HG02973 (cell line): ENCODE measurements around the gene HDAC10.

ENCODE experiments used
- ATAC-seq: cut with Tn5 transposase; IDR thresholded peaks from one replicate; pipeline ENCODE4 v1.9.1; 2021; ENCODE audit warnings: moderate library complexity; ENCODE audit not compliant: unreplicated experiment

Gene HDAC10

DNA sequence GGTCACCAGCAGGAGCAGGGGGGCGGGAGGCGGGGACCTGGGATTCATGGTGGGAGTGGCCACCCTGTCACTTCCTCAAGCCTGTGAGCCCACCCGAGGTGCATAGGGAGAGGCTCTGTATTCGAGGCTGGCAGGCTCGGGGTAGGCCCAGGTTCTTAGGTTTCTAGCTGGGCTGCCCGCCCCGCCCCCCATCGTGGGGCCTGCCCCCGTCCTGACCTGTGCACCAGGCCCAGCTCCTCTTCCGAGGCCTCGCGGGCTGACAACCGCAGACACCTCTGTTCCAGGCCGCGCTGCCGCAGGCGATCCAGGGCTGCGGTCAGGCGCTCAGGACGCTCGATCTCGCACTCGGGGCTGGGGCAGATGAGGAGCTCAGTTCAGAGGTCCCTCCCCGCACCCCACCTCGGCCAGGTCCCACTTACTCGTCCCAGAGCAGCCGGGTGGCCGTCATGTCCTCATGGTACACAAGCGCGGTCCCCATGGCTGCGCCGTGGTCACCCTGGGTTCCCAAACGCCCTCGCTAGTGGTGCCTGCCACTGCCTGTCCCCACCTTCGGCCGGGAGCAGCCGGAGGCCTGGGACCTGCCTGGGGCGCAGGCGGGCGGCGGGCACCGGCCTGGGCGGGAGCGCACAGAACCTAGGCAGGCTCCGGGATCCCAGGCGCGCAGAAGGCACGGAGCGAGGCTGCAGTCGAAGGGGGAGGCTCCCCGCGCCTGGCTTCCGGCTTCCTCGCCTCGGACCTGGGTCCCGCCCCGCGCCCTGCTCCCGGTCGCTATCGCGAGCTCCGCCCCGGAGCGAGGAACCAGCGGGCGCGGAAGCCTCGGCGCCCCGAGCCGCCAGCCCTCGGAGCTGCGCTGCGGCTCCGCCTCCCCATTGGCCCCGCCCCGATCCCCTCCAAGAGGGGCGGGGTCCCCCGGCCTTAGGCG lies at the start of gene HDAC10:
Gene HDAC10, minus strand, starts transcription at position 711 of the 922 bp plus-strand sequence. Its CDS starts 233 bp downstream, at position 478.
- ATAC-seq: no peak

DNA sequence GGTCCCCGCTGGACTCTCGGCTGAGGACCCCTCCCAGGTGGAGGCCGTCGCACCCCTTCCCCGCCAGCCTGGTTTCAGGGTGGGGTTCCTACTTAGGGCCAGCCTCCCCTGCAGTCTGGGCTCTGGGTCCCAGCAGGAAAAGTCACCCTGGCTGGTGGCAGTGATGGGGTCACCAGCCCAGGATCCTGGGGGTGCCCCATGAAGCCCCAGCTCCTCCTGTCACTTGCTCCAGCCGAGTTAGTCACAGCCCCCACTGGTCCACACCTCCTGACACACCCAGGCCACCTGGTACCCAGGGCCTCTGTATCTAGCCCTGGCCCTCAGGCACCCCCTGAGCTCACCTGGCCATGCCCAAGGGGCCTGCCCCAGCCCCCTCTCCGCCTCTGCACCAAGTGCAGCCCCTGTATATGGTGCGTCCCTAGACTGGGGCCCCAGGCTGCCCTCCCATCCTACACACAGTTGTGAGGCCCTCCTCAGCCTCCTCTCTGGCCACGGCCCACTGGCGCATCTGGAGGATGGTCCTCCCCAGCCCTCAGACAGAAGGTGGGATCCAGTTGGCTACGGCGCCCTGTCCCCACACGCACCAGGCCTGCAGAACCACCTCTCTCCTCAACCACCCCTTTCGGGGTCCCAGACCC lies 49.7 kb upstream of the HDAC10 start:
- no peak for ATAC-seq

GRCh38 chr22:50299785-50300619 lies 48.9 kb upstream of the HDAC10 start:
- ATAC-seq: no peak

DNA sequence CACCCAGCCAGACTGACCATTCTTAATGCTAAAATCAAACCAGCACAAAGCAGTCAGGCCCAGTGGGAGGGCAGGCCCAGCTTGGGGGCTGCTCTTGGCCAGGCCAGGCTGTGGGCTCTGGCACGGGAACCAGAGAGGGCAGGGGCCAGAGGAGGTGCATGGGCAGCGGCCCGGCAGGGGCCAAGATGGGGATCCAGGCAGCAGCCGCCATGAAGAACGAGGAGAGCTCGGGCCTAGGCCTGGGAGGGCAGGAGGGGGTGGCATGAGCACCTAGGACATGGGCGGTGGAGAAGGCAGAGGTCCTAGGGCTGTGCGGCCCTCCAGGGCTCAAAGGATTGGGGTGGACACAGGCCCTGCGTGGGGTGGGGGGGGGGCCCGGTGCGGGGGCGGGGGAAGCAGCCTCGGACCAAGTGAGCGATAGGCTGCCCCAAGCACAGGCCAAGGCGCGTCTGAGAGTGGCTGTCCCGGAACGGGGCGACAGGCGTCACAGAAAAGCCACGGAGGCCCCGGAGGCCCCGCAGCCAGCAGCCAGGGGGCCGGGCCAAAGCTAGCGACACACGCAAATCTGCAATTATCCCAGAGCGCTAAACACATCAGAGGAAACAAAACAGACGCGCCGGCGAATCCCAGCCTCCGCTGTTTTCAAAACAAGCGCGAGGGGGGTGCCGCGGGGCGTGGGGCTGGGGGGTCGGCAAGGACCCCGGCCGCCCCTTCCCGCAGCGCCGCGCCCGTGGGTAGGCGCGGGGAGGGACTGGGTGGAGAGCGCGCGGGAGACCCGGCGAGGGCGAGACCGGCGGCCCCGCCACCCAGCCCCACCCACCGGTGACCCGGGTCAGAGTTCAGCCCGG lies 48.1 kb upstream of the HDAC10 start:
- no peak for ATAC-seq

GRCh38 chr22:50298266-50298637 lies 47.2 kb upstream of the HDAC10 start:
- no peak for ATAC-seq

DNA sequence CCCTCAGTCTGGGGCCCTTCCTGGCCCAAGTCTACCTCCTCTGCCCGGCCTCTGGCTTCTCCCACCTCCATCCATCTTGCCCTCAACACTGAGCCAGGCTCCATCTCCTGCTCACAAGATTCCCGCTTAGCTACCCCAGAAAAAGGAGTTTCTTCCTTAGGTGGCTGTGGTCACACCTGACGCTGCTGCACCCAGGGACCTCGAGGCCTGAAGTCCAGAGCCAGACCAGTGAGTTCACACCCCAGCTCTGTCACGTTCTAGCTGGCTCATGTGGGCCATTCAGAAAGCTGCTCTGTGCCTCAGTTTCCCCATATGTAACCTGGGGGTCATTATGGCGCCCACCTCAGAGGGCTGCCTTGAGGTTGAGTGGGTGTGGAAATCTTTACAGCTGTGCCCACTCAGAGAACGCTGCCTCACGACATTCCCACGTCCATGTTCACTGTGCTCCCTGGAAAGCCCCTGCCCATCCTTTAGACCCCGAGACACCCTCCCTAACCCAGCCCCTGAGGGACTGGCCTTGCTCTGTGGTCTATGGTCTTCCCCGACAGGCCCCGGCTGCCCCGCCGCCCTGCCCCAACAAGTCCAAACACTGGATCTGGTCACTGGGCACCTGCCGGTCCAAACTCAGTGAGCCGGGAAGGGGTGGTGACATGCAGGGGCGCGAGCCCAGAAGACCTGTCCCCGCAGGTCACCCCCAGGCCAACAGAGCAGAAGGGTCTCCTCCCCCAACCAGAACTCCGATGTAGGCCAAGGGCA lies 46.6 kb upstream of the HDAC10 start:
- no peak for ATAC-seq

DNA sequence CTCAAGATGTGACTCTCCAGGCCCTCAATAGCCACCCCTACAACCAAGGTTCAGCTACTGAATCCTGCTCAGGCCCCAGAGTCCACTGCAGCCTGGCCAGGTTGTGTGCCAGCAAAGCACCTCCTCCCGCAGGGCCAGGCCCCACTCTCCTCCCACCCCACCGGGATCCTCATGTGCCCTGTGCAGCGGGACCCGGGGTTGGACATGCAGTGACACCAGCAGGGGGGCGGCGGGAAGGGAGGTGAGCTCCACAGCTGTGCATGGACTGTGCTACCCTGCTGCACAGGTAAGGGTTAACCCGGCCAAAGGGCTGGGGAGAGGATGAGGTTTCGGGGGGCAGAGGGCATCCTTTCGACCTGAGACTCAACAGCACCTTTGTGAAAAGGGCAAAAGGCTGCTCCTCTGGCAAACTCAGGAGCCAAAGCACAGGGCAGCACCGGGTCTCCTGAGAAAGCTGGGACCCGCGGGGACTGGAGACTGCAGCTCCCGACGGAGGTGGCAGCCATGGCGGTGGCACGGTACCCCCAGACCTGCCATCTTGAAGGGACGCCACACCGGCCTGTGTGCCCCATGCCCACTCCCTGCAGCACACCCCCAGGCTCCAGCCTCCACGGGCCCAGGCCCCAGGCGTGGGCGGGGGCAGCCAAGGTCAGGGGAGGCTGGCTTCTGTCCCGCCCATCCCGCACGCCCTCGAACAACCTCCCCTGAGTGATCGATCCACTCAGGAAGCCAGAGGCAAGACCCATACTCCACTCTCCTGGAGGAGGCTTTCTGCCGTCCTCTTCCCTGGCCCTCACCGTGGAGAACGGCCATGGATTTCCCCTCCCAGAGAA lies 45.8 kb upstream of the HDAC10 start:
- ATAC-seq: no peak

GRCh38 chr22:50294319-50294656 lies 43.2 kb upstream of the HDAC10 start:
- ATAC-seq: no peak

- ATAC-seq: no peak
Observed at GRCh38 chr22:50293441-50294318, 42.6 kb upstream of the HDAC10 start.

GRCh38 chr22:50292643-50293440 lies 41.8 kb upstream of the HDAC10 start:
- no peak for ATAC-seq

DNA sequence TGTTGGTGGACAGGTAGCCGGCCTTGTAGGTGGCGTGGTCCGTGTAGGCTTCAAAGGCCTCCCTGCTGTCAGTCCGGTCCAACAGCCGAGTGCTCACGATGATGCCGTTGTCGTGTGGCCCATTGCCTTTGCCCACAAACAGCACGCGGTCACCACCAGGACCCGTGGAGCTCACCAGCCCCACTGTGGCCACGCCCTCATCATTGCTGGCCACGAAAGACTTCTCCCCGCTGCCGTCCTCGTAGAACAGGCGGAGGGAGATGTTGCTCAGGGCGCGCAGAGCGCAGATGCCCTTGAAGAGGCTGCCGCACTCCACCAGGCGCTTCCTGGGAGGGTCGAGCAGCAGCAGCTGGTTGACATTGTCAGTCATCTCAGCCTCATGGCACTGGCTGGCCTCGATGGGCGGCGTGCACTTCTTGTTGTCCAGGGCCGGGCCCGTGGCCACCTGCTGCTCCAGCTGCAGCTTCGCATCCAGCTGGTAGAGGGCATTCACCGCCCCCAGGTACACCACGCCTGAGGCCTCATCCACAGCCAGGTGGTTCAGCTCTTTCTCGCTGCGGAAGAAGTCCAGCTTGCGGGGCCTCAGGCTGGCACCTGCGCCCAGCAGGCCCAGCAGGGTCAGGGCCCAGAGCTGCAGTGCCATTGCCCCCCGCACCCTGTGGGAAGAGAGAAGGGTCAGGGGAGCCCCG lies 39.0 kb upstream of the HDAC10 start:
- no peak for ATAC-seq

GRCh38 chr22:50289151-50289941 lies 38.3 kb upstream of the HDAC10 start:
- ATAC-seq: no peak

DNA sequence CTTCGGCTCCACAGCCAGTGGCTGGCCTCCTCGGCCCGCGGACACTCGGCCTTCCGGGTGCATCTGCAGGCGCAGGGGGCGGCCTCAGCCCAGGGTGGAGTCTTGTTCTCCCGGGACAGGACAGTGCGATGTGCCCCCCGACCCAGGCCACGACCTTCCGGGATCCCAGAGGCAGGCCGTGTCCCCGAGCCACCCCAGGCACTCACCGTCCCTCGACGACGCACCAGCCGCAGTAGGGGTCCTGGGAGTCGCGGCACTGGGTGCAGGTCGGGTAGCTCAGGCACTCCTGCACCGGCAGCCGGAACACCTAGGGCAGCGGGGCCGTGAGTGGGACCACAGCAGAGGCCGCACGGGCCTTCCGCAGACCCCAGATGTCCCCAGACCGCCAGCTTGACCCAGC lies 36.7 kb upstream of the HDAC10 start:
- ATAC-seq: no peak

DNA sequence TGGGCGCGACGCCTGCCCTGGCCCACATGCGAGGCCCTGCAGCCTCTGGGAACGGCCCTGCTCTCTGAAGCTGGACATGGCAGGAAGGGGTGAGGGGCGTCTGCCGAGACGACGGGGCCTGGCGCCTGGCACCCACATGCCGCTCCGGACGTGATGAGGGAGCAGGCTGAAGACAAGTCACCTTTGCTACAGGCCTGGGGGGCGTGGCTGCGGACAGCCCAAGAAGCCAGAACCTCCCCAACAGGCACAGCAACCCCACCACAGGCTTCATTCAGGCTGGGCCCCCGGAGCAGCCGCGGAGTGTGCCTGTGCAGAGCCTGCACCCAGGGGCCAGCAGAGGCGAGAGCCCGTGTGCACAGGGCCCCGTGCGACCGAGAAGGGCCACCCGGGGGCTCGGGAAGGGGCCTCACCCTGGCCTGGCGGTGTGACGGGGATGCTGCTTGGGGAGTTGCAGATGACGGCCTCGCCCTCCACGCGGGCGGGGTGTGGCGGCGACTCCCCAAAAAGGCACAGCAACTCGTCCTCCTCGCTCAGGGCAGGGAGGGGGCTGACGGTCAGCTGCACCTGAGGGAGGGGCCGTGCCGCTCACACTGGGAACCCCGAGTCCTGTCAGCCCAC lies 35.7 kb upstream of the HDAC10 start:
- no peak for ATAC-seq

GRCh38 chr22:50286275-50286674 lies 35.2 kb upstream of the HDAC10 start:
- no peak for ATAC-seq
